22Rv1 (cell line): ENCODE measurements around the gene PPP6R1.

Experiments used
- ZFX ChIP-seq: fragments of 450-650 bp; IDR thresholded peaks from 2 replicates; pipeline ENCODE4 v1.6.1; 2017; ENCODE audit warnings: antibody characterized with exemption, borderline replicate concordance
- TF ChIP-seq, protein P1 (sequence below): fragments of 450-650 bp; IDR thresholded peaks from 2 replicates; pipeline ENCODE4 v1.5.1; 2017; ENCODE audit warnings: mild to moderate bottlenecking

DNA sequence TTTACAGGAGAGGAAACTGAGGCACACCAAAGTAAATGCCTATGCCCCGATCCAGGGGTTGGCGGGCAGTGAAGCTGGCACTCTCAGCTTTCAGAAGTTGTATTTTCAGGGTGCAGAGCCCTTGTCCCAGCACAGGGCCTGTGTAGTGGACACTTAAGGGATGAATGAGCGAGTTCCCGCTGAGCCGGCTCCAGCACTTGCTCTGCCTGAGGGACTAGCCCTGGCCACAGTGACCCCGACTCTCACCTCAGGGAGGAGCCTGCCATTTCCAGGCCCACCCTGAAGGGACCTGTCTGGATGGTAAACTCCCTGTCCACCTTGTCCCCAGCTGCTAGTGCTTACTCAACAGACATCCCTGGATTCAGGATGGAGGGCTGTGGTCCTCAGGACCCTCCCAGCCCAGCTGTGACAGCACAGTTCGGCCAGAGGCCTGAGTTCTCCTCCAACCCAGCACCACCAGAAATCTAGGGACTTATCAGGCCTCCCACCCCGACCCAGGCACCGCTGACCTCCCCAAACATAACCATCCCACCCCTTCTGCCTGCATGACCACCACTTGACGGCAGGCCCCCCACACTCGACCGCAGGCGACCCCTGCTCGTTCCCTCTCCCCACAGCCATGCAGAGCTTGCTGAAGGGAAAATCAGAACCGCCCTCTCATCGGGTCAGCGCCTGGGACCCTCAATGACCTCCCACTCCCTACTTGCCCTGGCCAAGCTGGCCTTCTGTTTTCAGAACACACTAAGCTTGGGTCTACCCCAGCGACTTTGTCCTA, 8.4 kb downstream of the PPP6R1 start:
- TF ChIP-seq, protein P1, sequence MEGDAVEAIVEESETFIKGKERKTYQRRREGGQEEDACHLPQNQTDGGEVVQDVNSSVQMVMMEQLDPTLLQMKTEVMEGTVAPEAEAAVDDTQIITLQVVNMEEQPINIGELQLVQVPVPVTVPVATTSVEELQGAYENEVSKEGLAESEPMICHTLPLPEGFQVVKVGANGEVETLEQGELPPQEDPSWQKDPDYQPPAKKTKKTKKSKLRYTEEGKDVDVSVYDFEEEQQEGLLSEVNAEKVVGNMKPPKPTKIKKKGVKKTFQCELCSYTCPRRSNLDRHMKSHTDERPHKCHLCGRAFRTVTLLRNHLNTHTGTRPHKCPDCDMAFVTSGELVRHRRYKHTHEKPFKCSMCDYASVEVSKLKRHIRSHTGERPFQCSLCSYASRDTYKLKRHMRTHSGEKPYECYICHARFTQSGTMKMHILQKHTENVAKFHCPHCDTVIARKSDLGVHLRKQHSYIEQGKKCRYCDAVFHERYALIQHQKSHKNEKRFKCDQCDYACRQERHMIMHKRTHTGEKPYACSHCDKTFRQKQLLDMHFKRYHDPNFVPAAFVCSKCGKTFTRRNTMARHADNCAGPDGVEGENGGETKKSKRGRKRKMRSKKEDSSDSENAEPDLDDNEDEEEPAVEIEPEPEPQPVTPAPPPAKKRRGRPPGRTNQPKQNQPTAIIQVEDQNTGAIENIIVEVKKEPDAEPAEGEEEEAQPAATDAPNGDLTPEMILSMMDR, result no peak
- TF ChIP-seq ZFX, result no peak
